Measurements from ENCODE around the gene MACC1. TPM values are rescaled to one million over a fixed set of nuclear protein-coding genes. Genes with fewer than 3 reads are reported as not detected.
A peak's percentile ranks its signal among the peaks of the same experiment; 100 is the strongest.
"Not testable (repeated sequence)": the region's sequence is repeated elsewhere in the genome, so short reads cannot be mapped to it uniquely, and the experiment has no call there.

The MACC1 gene
- total RNA-seq, 1 experiment from 2014 or later = 190 TPM

- no peak for DNase-seq
- BruUV-seq (replicated peaks) = no TSS peak
- Mint-ChIP-seq H3K9me3 (ENCODE audit: low read depth, unreplicated experiment) (no peaks in the 10 kb centered on the region), H3K27ac (ENCODE audit: unreplicated experiment) (peak overlapping the region; percentile 7), H3K4me1 (ENCODE audit: low read depth, unreplicated experiment) (peaks cover 5% of the 10 kb centered on the region), H3K36me3 (ENCODE audit: insufficient read depth, unreplicated experiment) (peaks cover 24% of the 10 kb centered on the region), H3K27me3 (ENCODE audit: unreplicated experiment) (no peaks in the 10 kb centered on the region), H3K4me3 (ENCODE audit: low read depth, unreplicated experiment) (no peak overlapping the region)
- intact Hi-C loops (cut with micrococcal nuclease; ENCODE audit: unreplicated experiment) = no loop called here
- CTCF ChIA-PET = no interaction called here
- TF ChIP-seq, protein P1, sequence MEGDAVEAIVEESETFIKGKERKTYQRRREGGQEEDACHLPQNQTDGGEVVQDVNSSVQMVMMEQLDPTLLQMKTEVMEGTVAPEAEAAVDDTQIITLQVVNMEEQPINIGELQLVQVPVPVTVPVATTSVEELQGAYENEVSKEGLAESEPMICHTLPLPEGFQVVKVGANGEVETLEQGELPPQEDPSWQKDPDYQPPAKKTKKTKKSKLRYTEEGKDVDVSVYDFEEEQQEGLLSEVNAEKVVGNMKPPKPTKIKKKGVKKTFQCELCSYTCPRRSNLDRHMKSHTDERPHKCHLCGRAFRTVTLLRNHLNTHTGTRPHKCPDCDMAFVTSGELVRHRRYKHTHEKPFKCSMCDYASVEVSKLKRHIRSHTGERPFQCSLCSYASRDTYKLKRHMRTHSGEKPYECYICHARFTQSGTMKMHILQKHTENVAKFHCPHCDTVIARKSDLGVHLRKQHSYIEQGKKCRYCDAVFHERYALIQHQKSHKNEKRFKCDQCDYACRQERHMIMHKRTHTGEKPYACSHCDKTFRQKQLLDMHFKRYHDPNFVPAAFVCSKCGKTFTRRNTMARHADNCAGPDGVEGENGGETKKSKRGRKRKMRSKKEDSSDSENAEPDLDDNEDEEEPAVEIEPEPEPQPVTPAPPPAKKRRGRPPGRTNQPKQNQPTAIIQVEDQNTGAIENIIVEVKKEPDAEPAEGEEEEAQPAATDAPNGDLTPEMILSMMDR (IDR thresholded peaks at IDR 0.05; ENCODE audit: unreplicated experiment) = no peak
Observed at GRCh38 chr7:20122073-20122472, 95.1 kb downstream of the MACC1 start.

- Mint-ChIP-seq H3K27me3 (ENCODE audit: unreplicated experiment) (no peaks in the 10 kb centered on the region), H3K9me3 (ENCODE audit: low read depth, unreplicated experiment) (no peaks in the 10 kb centered on the region), H3K4me1 (ENCODE audit: low read depth, unreplicated experiment) (peaks cover 5% of the 10 kb centered on the region), H3K27ac (ENCODE audit: unreplicated experiment) (peak overlapping the region; percentile 7), H3K36me3 (ENCODE audit: insufficient read depth, unreplicated experiment) (peaks cover 24% of the 10 kb centered on the region), H3K4me3 (ENCODE audit: low read depth, unreplicated experiment) (no peak overlapping the region)
- TF ChIP-seq, protein P1 (IDR thresholded peaks at IDR 0.05; ENCODE audit: unreplicated experiment) = no peak
- BruUV-seq (replicated peaks) = no TSS peak
- no peak for DNase-seq
- CTCF ChIA-PET = no interaction called here
- intact Hi-C loops (cut with micrococcal nuclease; ENCODE audit: unreplicated experiment) = no loop called here
Observed at GRCh38 chr7:20121404-20121803, 95.8 kb downstream of the MACC1 start.

DNA sequence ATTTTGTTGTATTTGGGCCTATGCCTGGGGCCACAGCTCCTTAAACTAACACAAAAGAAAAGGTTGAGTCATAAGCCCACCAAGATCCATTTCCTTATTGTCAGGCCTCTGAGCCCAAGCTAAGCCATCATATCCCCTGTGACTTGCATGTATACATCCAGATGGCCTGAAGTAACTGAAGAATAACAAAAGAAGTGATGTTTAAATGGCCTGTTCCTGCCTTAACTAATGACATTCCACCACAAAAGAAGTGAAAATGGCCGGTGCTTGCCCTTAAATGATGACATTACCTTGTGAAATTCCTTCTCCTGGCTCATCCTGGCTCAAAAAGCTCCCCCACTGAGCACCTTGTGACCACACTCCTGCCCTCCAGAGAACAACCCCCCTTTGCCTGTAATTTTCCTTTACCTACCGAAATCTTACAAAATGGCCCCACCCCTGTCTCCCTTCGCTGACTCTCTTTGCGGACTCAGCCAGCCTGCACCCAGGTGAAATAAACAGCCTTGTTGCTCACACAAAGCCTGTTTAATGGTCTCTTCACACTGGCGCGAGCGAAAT is 96.5 kb downstream of the MACC1 start:
- DNase-seq; intact Hi-C loops (cut with micrococcal nuclease; ENCODE audit: unreplicated experiment); CTCF ChIA-PET; H3K4me1 Mint-ChIP-seq (ENCODE audit: low read depth, unreplicated experiment); H3K27me3 Mint-ChIP-seq (ENCODE audit: unreplicated experiment); H3K9me3 Mint-ChIP-seq (ENCODE audit: low read depth, unreplicated experiment); BruUV-seq (replicated peaks); H3K4me3 Mint-ChIP-seq (ENCODE audit: low read depth, unreplicated experiment): not testable (repeated sequence)
- Mint-ChIP-seq H3K36me3 (ENCODE audit: insufficient read depth, unreplicated experiment) (peaks cover 24% of the 10 kb centered on the region), H3K27ac (ENCODE audit: unreplicated experiment) (peak overlapping the region; percentile 7)

DNA sequence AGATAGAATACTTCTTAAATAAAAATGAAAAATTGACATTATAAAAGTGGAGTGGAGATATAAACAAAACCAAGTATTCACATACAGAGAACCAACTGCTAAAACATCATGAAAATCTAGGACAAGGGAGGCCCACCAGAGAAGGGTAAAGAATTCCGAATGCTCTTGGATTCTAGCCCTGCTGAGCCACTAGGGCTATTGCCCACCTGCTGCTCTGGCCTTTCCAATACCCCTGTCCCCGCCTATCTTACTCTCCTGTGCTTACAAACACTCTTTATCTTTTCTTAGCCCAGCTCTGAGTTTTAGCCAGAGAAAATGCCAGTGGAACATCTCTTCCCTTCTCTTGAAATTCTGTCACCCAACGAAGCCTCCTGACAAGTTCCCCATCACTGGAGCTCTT is 100.3 kb downstream of the MACC1 start:
- intact Hi-C loops (cut with micrococcal nuclease; ENCODE audit: unreplicated experiment) = no loop called here
- DNase-seq = no peak
- Mint-ChIP-seq H3K27me3 (ENCODE audit: unreplicated experiment) (no peaks in the 10 kb centered on the region), H3K27ac (ENCODE audit: unreplicated experiment) (no peak overlapping the region), H3K4me1 (ENCODE audit: low read depth, unreplicated experiment) (peaks cover 22% of the 10 kb centered on the region), H3K4me3 (ENCODE audit: low read depth, unreplicated experiment) (no peak overlapping the region), H3K9me3 (ENCODE audit: low read depth, unreplicated experiment) (no peaks in the 10 kb centered on the region), H3K36me3 (ENCODE audit: insufficient read depth, unreplicated experiment) (peaks cover 16% of the 10 kb centered on the region)
- CTCF ChIA-PET = no interaction called here
- TF ChIP-seq, protein P1 (IDR thresholded peaks at IDR 0.05; ENCODE audit: unreplicated experiment) = no peak
- no TSS peak for BruUV-seq (replicated peaks)

GRCh38 chr7:20114468-20114867 is 102.7 kb downstream of the MACC1 start:
- H3K36me3 Mint-ChIP-seq (ENCODE audit: insufficient read depth, unreplicated experiment) = peaks cover 6% of the 10 kb centered on the region
- no TSS peak for BruUV-seq (replicated peaks)
- no peak overlapping the region for H3K27ac Mint-ChIP-seq (ENCODE audit: unreplicated experiment)
- TF ChIP-seq, protein P1 (IDR thresholded peaks at IDR 0.05; ENCODE audit: unreplicated experiment) = no peak
- DNase-seq = no peak
- intact Hi-C loops (cut with micrococcal nuclease; ENCODE audit: unreplicated experiment) = no loop called here
- no peaks in the 10 kb centered on the region for H3K27me3 Mint-ChIP-seq (ENCODE audit: unreplicated experiment)
- peaks cover 24% of the 10 kb centered on the region for H3K4me1 Mint-ChIP-seq (ENCODE audit: low read depth, unreplicated experiment)
- H3K4me3 Mint-ChIP-seq (ENCODE audit: low read depth, unreplicated experiment) = no peak overlapping the region
- CTCF ChIA-PET = interaction anchor here (0.6 to 1.1 kb wide), 2 partner anchors 401 to 526 kb away, joined by 3 read pairs; no protein-coding TSS in a partner anchor
- no peaks in the 10 kb centered on the region for H3K9me3 Mint-ChIP-seq (ENCODE audit: low read depth, unreplicated experiment)
